Measurements from ENCODE around the gene KLF17. TPM values are rescaled to one million over a fixed set of nuclear protein-coding genes. Genes with fewer than 3 reads are reported as not detected.

KLF17 gene
- total RNA-seq, 1 experiment from 2014 or later, result not detected

- TF ChIP-seq, protein P1, sequence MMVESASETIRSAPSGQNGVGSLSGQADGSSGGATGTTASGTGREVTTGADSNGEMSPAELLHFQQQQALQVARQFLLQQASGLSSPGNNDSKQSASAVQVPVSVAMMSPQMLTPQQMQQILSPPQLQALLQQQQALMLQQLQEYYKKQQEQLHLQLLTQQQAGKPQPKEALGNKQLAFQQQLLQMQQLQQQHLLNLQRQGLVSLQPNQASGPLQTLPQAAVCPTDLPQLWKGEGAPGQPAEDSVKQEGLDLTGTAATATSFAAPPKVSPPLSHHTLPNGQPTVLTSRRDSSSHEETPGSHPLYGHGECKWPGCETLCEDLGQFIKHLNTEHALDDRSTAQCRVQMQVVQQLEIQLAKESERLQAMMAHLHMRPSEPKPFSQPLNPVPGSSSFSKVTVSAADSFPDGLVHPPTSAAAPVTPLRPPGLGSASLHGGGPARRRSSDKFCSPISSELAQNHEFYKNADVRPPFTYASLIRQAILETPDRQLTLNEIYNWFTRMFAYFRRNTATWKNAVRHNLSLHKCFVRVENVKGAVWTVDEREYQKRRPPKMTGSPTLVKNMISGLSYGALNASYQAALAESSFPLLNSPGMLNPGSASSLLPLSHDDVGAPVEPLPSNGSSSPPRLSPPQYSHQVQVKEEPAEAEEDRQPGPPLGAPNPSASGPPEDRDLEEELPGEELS (CRISPR knock-in tag; IDR thresholded peaks at IDR 0.05), result no peak
- TF ChIP-seq CREM (CRISPR knock-in tag; IDR thresholded peaks at IDR 0.05) (no peak), NR3C1 (CRISPR knock-in tag; conservative IDR thresholded peaks at IDR 0.05; ENCODE audit: low read depth) (no peak)
- TF ChIP-seq, protein P2, sequence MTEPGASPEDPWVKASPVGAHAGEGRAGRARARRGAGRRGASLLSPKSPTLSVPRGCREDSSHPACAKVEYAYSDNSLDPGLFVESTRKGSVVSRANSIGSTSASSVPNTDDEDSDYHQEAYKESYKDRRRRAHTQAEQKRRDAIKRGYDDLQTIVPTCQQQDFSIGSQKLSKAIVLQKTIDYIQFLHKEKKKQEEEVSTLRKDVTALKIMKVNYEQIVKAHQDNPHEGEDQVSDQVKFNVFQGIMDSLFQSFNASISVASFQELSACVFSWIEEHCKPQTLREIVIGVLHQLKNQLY (CRISPR knock-in tag; IDR thresholded peaks at IDR 0.05), result no peak
- TF ChIP-seq, protein P3, sequence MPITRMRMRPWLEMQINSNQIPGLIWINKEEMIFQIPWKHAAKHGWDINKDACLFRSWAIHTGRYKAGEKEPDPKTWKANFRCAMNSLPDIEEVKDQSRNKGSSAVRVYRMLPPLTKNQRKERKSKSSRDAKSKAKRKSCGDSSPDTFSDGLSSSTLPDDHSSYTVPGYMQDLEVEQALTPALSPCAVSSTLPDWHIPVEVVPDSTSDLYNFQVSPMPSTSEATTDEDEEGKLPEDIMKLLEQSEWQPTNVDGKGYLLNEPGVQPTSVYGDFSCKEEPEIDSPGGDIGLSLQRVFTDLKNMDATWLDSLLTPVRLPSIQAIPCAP (CRISPR knock-in tag; IDR thresholded peaks at IDR 0.05), result no peak
Observed at GRCh38 chr1:44112486-44112885, 6.1 kb upstream of the KLF17 start (continued).

DNA sequence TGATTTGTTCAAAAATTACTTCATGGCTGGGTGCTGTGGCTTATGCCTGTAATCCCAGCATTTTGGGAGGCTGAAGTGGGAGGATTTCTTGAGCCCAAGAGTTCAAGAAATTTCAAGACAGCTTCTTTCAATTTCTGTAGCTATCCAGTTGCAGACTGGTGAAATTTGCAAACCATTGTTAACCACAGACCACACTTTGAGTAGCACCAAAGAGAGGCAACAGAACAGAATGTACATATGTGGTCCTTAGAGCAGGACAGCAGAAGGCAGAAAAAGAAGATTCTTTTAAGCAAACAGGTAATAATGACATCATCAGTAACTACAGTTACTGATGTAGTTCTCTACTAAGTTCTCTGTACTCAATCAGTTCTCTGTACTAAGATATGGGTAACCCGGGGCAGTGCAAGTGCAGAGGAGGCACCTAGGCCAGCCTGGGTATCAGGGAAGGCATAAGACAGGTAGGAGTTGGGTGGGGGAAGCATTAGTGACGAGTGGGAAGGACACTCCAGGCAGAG, 5.5 kb upstream of the KLF17 start:
- Mint-ChIP-seq H3K36me3 (no peaks in the 10 kb centered on the region), H3K27me3 (ENCODE audit: low read depth) (no peaks in the 10 kb centered on the region; the same call in 1 of the 2 replicates), H3K27ac (no peak overlapping the region), H3K9me3 (0 out of 2 replicates have a peak, but pooled peaks cover 3% of the 10 kb centered on the region), H3K4me1 (no peaks in the 10 kb centered on the region; the same call in 1 of the 2 replicates), H3K4me3 (no peak overlapping the region)
- TF ChIP-seq, protein P4, sequence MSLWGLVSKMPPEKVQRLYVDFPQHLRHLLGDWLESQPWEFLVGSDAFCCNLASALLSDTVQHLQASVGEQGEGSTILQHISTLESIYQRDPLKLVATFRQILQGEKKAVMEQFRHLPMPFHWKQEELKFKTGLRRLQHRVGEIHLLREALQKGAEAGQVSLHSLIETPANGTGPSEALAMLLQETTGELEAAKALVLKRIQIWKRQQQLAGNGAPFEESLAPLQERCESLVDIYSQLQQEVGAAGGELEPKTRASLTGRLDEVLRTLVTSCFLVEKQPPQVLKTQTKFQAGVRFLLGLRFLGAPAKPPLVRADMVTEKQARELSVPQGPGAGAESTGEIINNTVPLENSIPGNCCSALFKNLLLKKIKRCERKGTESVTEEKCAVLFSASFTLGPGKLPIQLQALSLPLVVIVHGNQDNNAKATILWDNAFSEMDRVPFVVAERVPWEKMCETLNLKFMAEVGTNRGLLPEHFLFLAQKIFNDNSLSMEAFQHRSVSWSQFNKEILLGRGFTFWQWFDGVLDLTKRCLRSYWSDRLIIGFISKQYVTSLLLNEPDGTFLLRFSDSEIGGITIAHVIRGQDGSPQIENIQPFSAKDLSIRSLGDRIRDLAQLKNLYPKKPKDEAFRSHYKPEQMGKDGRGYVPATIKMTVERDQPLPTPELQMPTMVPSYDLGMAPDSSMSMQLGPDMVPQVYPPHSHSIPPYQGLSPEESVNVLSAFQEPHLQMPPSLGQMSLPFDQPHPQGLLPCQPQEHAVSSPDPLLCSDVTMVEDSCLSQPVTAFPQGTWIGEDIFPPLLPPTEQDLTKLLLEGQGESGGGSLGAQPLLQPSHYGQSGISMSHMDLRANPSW (CRISPR knock-in tag; conservative IDR thresholded peaks at IDR 0.05; ENCODE audit: low read depth), result no peak
- DNase-seq (ENCODE audit: low spot score) (no peak), ATAC-seq (no peak)
- ChIA-PET CTCF (interaction anchor here (0.8 to 2.7 kb wide), 3 partner anchors 10 to 45 kb away, joined by 3 to 17 read pairs (median 3); no protein-coding TSS in a partner anchor), POLR2A (no interaction called here)

DNA sequence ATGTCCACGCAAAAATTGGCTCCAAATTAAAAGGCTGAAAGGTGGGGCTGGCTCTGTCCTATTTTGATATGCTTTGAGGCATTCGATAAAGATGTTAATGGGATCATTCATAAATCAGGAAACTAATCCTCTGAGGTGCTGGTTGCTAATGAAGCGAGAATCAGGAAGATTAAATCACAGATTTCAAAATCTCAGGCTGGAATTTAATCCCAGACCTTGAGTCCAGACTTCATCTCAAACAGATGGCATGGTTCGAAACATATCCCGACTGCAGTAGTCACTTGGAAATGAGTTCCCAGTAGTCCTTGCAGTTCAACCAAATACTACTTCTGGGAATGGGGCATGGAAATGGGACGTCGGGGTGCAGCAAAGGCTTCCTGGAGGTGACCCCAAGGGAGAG, 4.5 kb upstream of the KLF17 start:
- TF ChIP-seq ZNF219 (CRISPR knock-in tag; IDR thresholded peaks at IDR 0.05; ENCODE audit: borderline replicate concordance), result no peak
- no peak for TF ChIP-seq ZNF425 (CRISPR knock-in tag; conservative IDR thresholded peaks at IDR 0.05)
- no peak for TF ChIP-seq ZBTB21 (CRISPR knock-in tag; IDR thresholded peaks at IDR 0.05; ENCODE audit: borderline replicate concordance)
- no peak for TF ChIP-seq GTF2I (CRISPR knock-in tag; conservative IDR thresholded peaks at IDR 0.05)
- no peak for TF ChIP-seq TEAD1 (CRISPR knock-in tag; IDR thresholded peaks at IDR 0.05)
- DNase-seq (ENCODE audit: low spot score), result no peak
- no peak overlapping the region for H3K4me3 Mint-ChIP-seq
- ATAC-seq, result no peak
- no peaks in the 10 kb centered on the region; the same call in 1 of the 2 replicates for H3K27me3 Mint-ChIP-seq (ENCODE audit: low read depth)
- H3K4me1 Mint-ChIP-seq, result peaks cover under 1% of the 10 kb centered on the region; the same call in 1 of the 2 replicates
- H3K27ac Mint-ChIP-seq, result no peak overlapping the region
- H3K9me3 Mint-ChIP-seq, result 0 out of 2 replicates have a peak, but pooled peaks cover 3% of the 10 kb centered on the region
- ChIA-PET POLR2A (no interaction called here), CTCF (interaction anchor here (1.4 kb wide), 1 partner anchor 11 kb away, joined by 5 read pairs; no protein-coding TSS in a partner anchor)
- H3K36me3 Mint-ChIP-seq, result no peaks in the 10 kb centered on the region

All from WTC11 (cell line).